HL-60/S4 treated with phorbol 12-myristate 13-acetate at 8.2 ng/mL for 4 days and 3 days (cell line): ENCODE data around the gene DST.

ENCODE experiments used
- in situ Hi-C: fragments of 300-500 bp; cut with MboI; formaldehyde crosslinking; loops from 2 replicates; pipeline ENCODE4 v1.15.0; 2022; ENCODE audit warnings: low sequenced_read_pairs

DST gene

DNA sequence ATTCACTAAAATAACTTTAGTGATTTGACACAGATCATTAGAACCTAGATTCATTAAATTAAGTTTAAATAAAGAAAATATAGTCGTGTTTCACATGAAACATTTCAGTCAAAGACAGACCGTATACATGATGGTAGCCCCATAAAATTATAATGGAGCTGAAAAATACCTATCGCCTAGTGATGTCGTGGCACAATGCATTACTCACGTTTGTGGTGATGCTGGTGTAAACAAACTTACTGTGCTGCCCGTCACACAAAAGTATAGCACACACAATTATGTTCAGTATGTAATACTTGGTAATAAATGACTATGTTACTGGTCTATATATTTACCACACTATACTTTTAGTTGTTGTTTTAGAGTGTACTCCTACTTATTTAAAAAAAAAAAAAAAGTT, 17.3 kb downstream of the DST start:
- in situ Hi-C loops: no loop called here

GRCh38 chr6:56624728-56625069, 18.0 kb downstream of the DST start:
- in situ Hi-C loops: no loop called here

DNA sequence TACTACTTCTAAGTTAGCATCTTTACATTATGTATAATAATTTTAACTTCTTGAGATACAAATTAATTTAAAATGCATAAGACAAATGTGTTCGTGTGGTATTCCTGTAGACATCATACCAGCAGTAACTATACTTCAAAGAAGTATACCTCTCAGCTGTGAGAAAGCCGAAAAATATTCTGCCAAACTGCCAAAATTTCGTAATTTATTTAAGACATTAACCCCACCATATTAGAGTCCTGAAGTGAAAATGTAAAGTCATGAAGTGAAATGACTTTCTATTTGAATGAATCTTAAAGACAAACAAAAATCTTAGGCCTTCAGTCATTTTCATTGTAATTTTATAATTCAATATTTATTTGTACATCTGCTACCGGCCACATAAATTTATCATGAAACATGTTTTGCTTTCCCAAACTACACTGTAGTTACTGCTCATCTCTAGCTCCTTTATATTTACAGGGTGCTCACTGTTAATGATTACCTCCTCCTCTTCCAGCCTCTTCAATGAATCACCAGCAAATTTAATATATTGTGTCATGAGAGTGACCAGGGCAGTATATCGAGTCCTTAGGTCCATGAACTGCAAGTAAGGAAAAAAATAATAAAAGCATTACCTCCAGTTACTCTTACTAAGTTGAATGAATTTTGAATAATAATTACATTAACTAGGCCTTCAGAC, 18.5 kb downstream of the DST start:
- in situ Hi-C loops: no loop called here

GRCh38 chr6:56620229-56620868, 22.3 kb downstream of the DST start:
- in situ Hi-C loops: no loop called here

GRCh38 chr6:56618050-56618449, 24.6 kb downstream of the DST start:
- in situ Hi-C loops: no loop called here

DNA sequence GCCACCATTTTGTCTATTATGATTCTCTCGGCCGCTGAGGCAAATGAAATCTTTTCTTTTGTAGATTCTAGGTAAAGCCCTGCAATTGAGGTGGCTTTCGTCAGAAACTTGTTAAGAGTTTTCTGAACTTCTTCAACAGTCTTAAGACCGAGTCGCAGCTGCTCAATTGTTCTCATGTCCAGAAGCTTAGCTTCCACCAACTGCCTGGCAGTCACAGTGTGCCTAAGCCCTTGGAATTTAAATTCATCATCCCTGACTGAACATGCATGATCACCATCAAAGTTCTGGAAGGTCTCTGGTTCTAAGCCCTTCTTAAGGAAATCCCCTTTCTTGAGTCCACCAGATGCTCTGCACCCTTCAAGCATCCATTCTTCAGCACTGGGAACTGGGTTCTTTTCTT, 25.7 kb downstream of the DST start:
- in situ Hi-C loops: no loop called here

DNA sequence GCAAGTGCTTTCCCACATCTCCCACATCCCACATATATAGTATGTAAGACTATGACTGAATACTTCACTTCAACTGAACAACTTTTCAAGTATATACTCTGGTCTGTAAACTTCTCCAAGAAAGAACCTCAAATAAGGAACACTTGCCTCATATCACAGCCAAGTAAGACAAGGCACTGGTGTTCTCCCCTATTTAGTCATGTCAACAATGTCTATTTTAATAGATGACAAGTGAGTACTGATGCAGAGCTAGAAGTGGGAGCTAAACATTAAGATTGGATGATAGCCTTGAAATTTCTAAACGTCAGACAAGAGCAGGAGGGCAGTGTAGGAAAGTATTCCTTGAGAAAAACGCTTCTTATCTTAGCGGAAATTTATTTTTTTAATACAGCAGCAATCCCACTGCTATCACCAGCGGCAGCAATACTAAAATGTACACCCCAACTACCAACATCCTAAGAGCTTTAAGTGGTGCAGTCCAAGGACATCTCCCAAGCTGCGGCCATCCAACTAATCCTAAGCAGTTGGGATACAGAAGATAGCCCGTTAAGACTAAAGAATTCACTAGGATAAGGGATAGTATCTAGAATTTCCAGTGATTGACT, 29.3 kb downstream of the DST start:
- in situ Hi-C loops: no loop called here

- in situ Hi-C loops: no loop called here
Observed at GRCh38 chr6:56608332-56608731, 34.4 kb downstream of the DST start.

DNA sequence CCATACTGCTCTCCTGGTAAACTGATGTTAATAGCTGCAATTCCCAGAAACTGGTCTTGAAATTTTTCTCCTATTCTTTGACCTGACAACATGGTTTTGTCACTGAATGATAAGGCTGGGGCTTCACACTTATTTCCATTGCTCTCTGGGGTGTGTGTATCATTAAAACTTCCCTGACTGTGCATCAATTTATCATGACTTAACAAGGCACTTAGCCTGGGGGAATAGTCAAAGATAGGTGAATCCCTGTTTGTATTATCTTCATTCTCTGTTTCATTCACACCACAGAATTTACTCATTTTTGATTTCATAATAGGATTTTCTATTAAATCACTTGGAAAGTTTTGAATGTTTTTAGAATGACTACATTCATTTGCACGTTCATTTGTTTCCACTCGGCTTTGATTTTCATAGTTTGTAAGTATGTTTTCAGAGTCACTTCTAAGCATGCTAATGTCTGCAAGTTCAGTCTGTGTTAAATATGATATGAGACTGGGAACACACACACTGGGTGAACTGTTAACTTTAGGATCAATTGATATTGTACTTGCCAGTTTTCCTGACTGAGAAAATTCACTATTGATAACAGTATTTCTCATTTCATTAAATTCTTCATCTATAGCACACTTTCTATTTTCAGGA, 35.5 kb downstream of the DST start:
- in situ Hi-C loops: no loop called here

DNA sequence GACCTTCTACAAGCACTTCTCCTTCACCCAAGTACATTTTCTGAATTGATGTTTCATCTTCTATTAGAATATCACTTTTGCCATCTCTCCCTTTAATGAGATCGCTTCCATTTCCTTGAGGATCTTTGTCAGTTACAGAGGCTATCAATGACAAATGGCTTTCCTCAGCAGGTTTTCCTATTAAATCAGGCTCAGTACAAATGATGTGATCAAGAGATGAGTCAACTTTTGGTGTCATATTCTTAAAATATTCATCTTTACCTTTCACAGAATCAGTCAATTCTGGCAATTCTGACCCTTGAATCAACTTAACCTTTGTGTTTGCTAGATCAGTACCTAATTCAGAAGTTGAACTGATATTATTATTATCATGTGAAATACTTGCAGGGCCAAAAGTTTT, 37.3 kb downstream of the DST start:
- in situ Hi-C loops: no loop called here

DNA sequence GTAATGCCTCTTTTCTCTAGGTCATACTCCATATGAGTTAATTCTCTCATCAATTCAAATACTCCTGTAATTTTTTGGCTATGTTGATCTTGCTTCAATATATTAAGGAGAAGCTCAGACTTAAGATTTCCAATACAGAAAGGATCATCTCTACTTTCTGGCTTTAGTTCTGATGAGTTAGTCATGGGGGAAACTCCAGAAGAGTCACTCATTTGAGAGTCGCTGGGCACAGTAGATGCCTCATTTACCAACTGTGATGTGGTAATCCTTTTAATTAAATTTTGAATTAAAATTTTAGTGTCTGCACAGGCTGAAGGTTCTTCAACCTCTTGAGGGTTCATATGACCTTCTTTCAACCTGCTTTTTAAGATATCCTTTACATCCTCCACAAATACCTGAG, 38.5 kb downstream of the DST start:
- in situ Hi-C loops: no loop called here

- in situ Hi-C loops: no loop called here
Observed at GRCh38 chr6:56601390-56601789, 41.3 kb downstream of the DST start.

DNA sequence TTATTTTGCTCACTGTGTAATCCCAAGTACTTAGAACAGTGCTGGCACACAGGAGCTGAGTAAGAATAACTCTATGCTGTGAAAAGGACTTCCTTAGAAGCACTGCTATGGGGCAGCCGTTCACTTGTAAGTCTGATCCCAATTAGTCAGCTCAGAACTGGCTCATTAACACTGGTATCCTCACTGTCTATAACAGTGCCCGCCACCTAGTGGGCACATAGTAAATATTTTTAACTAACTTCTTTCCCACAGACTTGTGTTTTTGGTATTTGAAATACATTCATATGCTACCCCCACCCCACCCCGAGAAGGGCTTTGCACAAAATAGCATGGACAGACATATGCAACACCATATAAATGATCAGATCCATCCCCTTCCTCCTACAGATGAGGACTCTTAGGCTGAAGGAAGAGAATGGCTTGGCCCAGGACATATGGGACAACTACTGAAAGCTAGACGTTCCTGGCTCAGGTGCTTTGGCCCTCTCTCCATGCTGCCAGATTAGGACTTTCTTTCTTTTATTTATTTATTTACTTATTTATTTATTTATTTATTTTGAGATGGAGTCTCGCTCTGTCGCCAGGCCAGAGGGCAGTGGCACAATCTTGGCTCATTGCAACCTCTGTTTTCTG, 47.1 kb downstream of the DST start:
- in situ Hi-C loops: loop anchor here (10.0 kb wide), 1 partner anchor 241 kb away; no protein-coding TSS in a partner anchor

DNA sequence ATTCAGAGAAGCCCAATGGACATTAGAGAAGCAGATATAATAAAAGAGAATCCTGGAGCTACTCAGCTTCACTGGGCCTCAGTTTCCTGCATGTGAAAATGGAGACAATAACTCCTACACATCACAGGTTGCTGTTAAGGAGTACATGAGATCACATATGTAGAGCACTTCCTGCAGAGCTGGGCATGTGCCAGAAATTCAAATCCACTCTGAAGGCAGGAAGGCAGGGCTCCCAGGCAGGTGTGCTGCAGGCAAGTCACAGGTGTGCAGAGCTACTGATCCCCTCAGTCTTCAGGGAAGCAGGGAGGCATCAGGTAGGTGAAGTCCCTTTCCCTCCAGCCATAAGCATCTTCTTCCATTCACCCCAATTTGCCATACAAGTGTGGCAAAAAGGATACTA, 48.0 kb downstream of the DST start:
- in situ Hi-C loops: loop anchor here (10.0 kb wide), 1 partner anchor 240 kb away; no protein-coding TSS in a partner anchor

DNA sequence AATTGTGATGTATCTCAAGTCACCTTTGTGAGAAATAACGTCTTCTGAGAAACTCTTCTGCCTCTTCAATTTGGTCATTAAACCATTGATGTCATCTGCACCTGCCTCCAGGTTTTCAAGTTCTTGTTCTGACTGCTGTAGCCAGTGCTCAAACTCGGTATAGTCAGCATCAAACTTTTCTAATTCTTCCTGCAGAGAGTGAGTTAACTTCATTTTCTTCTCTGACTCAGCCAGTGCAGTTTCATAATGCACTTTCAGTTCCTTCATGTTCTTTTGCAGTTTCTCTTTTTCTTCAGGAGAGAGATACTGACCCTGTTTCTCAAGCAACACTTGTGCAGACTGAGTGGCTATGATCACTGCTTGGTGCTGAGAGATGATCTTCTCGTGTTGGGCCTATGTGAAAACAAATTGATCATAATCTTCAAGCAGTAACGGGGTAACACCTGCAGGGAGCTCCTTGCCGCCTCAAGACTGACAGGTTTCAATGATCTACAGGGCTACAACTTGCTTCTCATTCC, 48.8 kb downstream of the DST start:
- in situ Hi-C loops: loop anchor here (10.0 kb wide), 1 partner anchor 239 kb away; no protein-coding TSS in a partner anchor

GRCh38 chr6:56582236-56582635, 60.5 kb downstream of the DST start:
- in situ Hi-C loops: no loop called here

DNA sequence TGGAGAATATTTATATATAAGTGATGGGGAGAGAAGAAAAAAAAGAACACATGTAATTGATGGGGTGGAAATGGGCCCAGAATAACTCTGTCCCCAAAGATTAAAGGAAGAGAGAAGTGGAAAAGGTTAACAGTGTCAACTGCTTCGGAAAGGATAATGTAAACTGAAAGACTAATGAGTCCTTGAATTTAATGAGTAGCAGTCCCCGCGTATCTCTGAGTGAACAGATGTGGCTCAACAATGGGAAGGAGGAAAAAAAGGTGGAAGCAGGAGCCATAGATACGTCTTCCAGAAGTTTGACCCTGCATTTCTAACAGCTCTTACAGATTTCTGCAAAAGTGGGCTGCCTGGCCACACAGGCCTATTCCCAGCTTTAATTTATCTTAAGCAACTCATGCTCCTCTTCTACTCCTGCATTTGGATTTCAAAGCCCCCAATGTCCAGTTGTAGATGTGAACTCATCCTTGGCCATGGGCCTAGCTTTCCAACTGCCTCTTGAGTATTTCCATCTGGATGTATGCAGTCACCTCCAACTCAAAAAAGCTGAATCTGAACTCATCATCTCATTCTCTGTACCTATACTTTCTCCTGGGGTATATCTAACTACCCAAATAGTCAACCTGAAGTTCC, 61.3 kb downstream of the DST start:
- in situ Hi-C loops: no loop called here

GRCh38 chr6:56580271-56580670, 62.4 kb downstream of the DST start:
- in situ Hi-C loops: no loop called here

DNA sequence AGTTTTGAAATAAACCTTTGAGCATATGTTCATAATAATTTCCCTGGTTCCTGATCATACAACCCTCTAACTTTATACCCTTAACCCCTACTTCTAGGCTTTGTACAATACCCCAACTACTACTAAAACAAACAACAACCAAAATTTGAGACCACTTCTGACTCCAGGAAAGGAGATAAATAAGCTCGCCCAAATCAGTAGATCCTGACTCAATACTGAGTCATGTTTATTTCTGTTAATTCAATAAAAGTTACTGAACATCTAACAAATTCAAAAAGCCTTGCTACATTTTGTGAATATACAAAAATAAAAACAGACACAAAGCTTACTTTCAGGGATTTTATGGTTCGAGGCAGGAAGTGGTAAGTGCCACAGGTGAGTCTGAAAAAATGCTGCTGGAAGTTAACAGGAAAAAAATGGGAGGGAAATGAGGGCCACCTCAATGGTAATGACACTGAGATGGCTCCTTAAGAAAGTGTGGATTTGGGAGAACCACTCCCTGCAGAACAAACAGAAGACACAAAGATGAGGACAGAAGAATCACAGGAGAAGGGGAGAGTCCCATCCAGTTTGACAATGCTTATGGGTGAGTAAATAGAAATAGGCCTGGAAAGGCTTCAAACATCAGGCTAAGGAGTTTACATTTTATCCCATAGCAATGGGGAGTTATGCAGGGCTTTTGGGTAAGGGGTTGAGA, 63.4 kb downstream of the DST start:
- in situ Hi-C loops: no loop called here

DNA sequence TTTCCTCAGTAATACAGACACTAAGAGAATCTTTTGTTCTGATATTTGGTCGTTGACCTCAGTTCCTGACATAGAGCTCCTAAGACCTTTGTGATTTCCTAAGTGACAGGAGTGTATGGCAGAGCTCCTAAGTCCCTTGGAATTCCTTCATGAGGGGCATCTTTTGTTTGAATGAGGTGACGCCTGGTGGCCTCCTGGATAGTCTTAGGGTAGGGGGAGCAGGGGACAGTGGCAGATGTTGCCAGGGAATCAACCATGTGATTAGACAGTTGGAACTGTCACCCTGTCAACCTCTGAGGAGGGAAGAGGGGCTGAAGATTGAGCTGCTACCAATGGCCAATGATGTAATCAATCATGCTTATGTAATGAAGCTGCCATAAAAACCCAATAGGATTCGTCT, 67.0 kb downstream of the DST start:
- in situ Hi-C loops: no loop called here
